H1 (cell line): Measurements from ENCODE around the gene EPS8L1. TPM values are rescaled to one million over a fixed set of nuclear protein-coding genes. Genes with fewer than 3 reads are reported as not detected.

Experiments
- CTCF ChIA-PET: fragments of 300-600 bp; sonication (Branson Sonifier 250); formaldehyde crosslinking; loops from one replicate; lab custom pipeline; 2021; ENCODE audit not compliant: partially characterized antibody; lab: Charles Lee
- POLR2A ChIA-PET: fragments of 300-600 bp; sonication (Branson Sonifier 250); formaldehyde crosslinking; loops from one replicate; lab custom pipeline; 2021; ENCODE audit warnings: inconsistent platforms; ENCODE audit not compliant: partially characterized antibody; lab: Charles Lee
- DNase-seq, 2 experiments: peaks; one replicate each; pipeline versions ENCODE4 v3.0.0 to v3.0.0-alpha.2; 2010 to 2022; ENCODE audit warnings: low spot score in 2 of 2, low read depth in 1 of 2, mixed read lengths in 1 of 2
- FAIRE-seq: peaks from 2 replicates; lab custom pipeline; 2011; peaks lifted over from hg19 to GRCh38; lab: Jason Lieb, UNC
- H2AFZ ChIP-seq: 2 replicates; pipeline ENCODE4 v1.8.1; 2012; ENCODE audit warnings: low read length, inconsistent platforms
- H2AK5ac ChIP-seq: 2 replicates; pipeline ENCODE4 v1.6.1; 2013; ENCODE audit warnings: low read depth, low read length
- H2BK120ac ChIP-seq: replicated peaks from 2 replicates; pipeline ENCODE3; 2013; ENCODE audit warnings: low read depth, low read length, inconsistent platforms
- H2BK12ac ChIP-seq: 2 replicates; pipeline ENCODE4 v1.6.1; 2013; ENCODE audit warnings: low read depth, low read length
- H2BK15ac ChIP-seq: 2 replicates; pipeline ENCODE4 v1.6.1; 2013; ENCODE audit warnings: low read length
- H2BK20ac ChIP-seq: 2 replicates; pipeline ENCODE4 v1.6.1; 2013; ENCODE audit warnings: low read length
- H2BK5ac ChIP-seq: 2 replicates; pipeline ENCODE4 v1.6.1; 2013; ENCODE audit warnings: low read depth, low read length
- H3K14ac ChIP-seq: 2 replicates; pipeline ENCODE4 v1.6.1; 2013; ENCODE audit warnings: inconsistent platforms; ENCODE audit not compliant: insufficient read length
- H3K18ac ChIP-seq: 2 replicates; pipeline ENCODE4 v1.6.1; 2013; ENCODE audit warnings: low read length; ENCODE audit errors: extremely low read depth
- H3K23ac ChIP-seq: 2 replicates; pipeline ENCODE4 v1.6.1; 2013; ENCODE audit warnings: inconsistent platforms; ENCODE audit not compliant: insufficient read length
- H3K23me2 ChIP-seq: 2 replicates; pipeline ENCODE4 v1.6.1; 2013; ENCODE audit warnings: low read depth, low read length
- H3K27ac ChIP-seq: 2 replicates; pipeline ENCODE4 v1.6.1; 2011; ENCODE audit warnings: low read depth, low read length, inconsistent platforms
- H3K27me3 ChIP-seq, 4 experiments: replicated peaks in 1 of 4; 1 replicate in 1 of 4; 2 replicates in 3 of 4; pipeline versions ENCODE4 v1.6.1 to v1.8.1; 2011 to 2013; ENCODE audit warnings: low read length in 3 of 4, mild to moderate bottlenecking in 3 of 4, inconsistent platforms in 2 of 4, mixed read lengths in 2 of 4, moderate library complexity in 1 of 4; ENCODE audit not compliant: control insufficient read depth in 3 of 4, insufficient read depth in 3 of 4; ENCODE audit errors: extremely low read depth in 1 of 4
- H3K36me3 ChIP-seq, 4 experiments: 2 replicates each; pipeline versions ENCODE4 v1.6.1 to v1.8.1; 2011 to 2013; ENCODE audit warnings: mild to moderate bottlenecking in 4 of 4, low read length in 3 of 4, moderate library complexity in 2 of 4, control low read depth in 1 of 4, inconsistent platforms in 1 of 4; ENCODE audit not compliant: insufficient read depth in 4 of 4, control insufficient read depth in 2 of 4
- H3K4ac ChIP-seq: replicated peaks from 2 replicates; pipeline ENCODE3; 2013; ENCODE audit warnings: low read length, low read depth, mixed read lengths, inconsistent platforms; ENCODE audit not compliant: insufficient read length
- H3K4me1 ChIP-seq, 4 experiments: replicated peaks in 1 of 4; 1 replicate in 1 of 4; 2 replicates in 3 of 4; pipeline versions ENCODE4 v1.6.1 to v1.8.1; 2011 to 2013; ENCODE audit warnings: low read length in 3 of 4, inconsistent platforms in 2 of 4, mixed read lengths in 1 of 4; ENCODE audit not compliant: insufficient read depth in 4 of 4, control insufficient read depth in 3 of 4
- H3K4me2 ChIP-seq, 2 experiments: 2 replicates each; pipeline versions ENCODE4 v1.6.1 to v1.8.1; 2011 to 2013; ENCODE audit warnings: low read depth in 2 of 2, low read length in 2 of 2, control low read depth in 1 of 2, inconsistent platforms in 1 of 2, mild to moderate bottlenecking in 1 of 2; ENCODE audit not compliant: insufficient read depth in 1 of 2
- H3K4me3 ChIP-seq, 4 experiments: fragments of 200-600, 300-600 bp in 1 of 4; sonication (generic), shearing (Covaris generic), sonication (Bioruptor Twin) in 1 of 4; 2 replicates each; pipeline versions ENCODE4 v1.5.1 to v1.8.1; 2011 to 2016; ENCODE audit warnings: low read length in 4 of 4, low read depth in 3 of 4, control low read depth in 2 of 4, inconsistent platforms in 2 of 4, mild to moderate bottlenecking in 2 of 4, mixed read lengths in 1 of 4, moderate library complexity in 1 of 4; ENCODE audit not compliant: insufficient read depth in 2 of 4; ENCODE audit errors: extremely low read depth in 1 of 4
- H3K56ac ChIP-seq: replicated peaks from 2 replicates; pipeline ENCODE3; 2013; ENCODE audit warnings: low read depth, mild to moderate bottlenecking, mixed read lengths, low read length, inconsistent platforms; ENCODE audit not compliant: insufficient read length
- H3K79me1 ChIP-seq: 2 replicates; pipeline ENCODE4 v1.6.1; 2013; ENCODE audit warnings: low read depth, low read length, control low read depth
- H3K79me2 ChIP-seq, 2 experiments: 2 replicates each; pipeline versions ENCODE4 v1.6.1 to v1.8.1; 2012 to 2013; ENCODE audit warnings: low read length in 2 of 2, mild to moderate bottlenecking in 2 of 2, inconsistent platforms in 1 of 2; ENCODE audit not compliant: insufficient read depth in 2 of 2, control insufficient read depth in 1 of 2
- H3K9ac ChIP-seq, 4 experiments: replicated peaks in 1 of 4; 1 replicate in 1 of 4; 2 replicates in 3 of 4; pipeline versions ENCODE4 v1.6.1 to v1.8.1; 2011 to 2013; ENCODE audit warnings: low read depth in 3 of 4, low read length in 3 of 4, control low read depth in 2 of 4, mild to moderate bottlenecking in 2 of 4, moderate library complexity in 2 of 4, inconsistent platforms in 1 of 4; ENCODE audit errors: extremely low read depth in 1 of 4
- H3K9me3 ChIP-seq, 2 experiments: 2 replicates each; pipeline versions ENCODE4 v1.6.1 to v1.8.1; 2012 to 2013; ENCODE audit warnings: mild to moderate bottlenecking in 2 of 2, moderate library complexity in 2 of 2, control low read depth in 1 of 2, inconsistent platforms in 1 of 2, low read depth in 1 of 2, low read length in 1 of 2, mixed read lengths in 1 of 2; ENCODE audit not compliant: insufficient read depth in 2 of 2
- H4K20me1 ChIP-seq, 2 experiments: replicated peaks in 1 of 2; 2 replicates each; pipeline versions ENCODE3 to v1.8.1; 2011 to 2013; ENCODE audit warnings: inconsistent platforms in 2 of 2, low read length in 2 of 2, mild to moderate bottlenecking in 1 of 2; ENCODE audit not compliant: insufficient read depth in 2 of 2, control insufficient read depth in 1 of 2
- H4K5ac ChIP-seq: 2 replicates; pipeline ENCODE4 v1.6.1; 2013; ENCODE audit warnings: low read length, low read depth, mixed read lengths, inconsistent platforms; ENCODE audit not compliant: insufficient read length
- H4K8ac ChIP-seq: 2 replicates; pipeline ENCODE4 v1.8.0; 2013; ENCODE audit warnings: mild to moderate bottlenecking, moderate library complexity, low read length, inconsistent platforms; ENCODE audit not compliant: insufficient read depth; ENCODE audit errors: extremely low read depth
- H4K91ac ChIP-seq: replicated peaks from 2 replicates; pipeline ENCODE3; 2013; ENCODE audit warnings: low read length, mixed read lengths, inconsistent platforms; ENCODE audit not compliant: insufficient read length
- BCL11A ChIP-seq, 2 experiments: IDR thresholded peaks; one replicate each; pipeline ENCODE4 v1.6.1; 2011; ENCODE audit warnings: low read depth in 2 of 2, low read length in 2 of 2, mild to moderate bottlenecking in 2 of 2
- BRCA1 ChIP-seq: IDR thresholded peaks from 2 replicates; pipeline ENCODE4 v1.6.1; 2012; ENCODE audit warnings: low read depth, low read length, improper control_type of control experiment
- CEBPB ChIP-seq: IDR thresholded peaks from 2 replicates; pipeline ENCODE4 v1.6.1; 2012; ENCODE audit warnings: low read depth, low read length
- EGR1 ChIP-seq: IDR thresholded peaks from 2 replicates; pipeline ENCODE4 v1.6.1; 2011; ENCODE audit warnings: low read depth, low read length, borderline replicate concordance
- PHF8 ChIP-seq: fragments of 200-600 bp; sonication (generic); conservative IDR thresholded peaks from 2 replicates; pipeline ENCODE4 v1.7.1; 2012; ENCODE audit warnings: low read depth, mild to moderate bottlenecking, inconsistent platforms, low read length, moderate library complexity
- RAD21 ChIP-seq, 2 experiments: IDR thresholded peaks in 1 of 2; conservative IDR thresholded peaks in 1 of 2; 2 replicates each; pipeline ENCODE4 v1.6.1; 2011; ENCODE audit warnings: low read depth in 2 of 2, low read length in 2 of 2, improper control_type of control experiment in 1 of 2, inconsistent platforms in 1 of 2, mild to moderate bottlenecking in 1 of 2, moderate library complexity in 1 of 2
- RFX5 ChIP-seq: IDR thresholded peaks from 2 replicates; pipeline ENCODE4 v1.6.1; 2011; ENCODE audit warnings: low read depth, low read length, improper control_type of control experiment, borderline replicate concordance
- SIRT6 ChIP-seq: IDR thresholded peaks from one replicate; pipeline ENCODE4 v1.7.1; 2012; ENCODE audit warnings: low read length, inconsistent platforms
- TAF7 ChIP-seq: optimal IDR thresholded peaks from 2 replicates; pipeline ENCODE3; 2011; ENCODE audit warnings: low read depth, mild to moderate bottlenecking, inconsistent platforms, low read length, moderate library complexity, borderline replicate concordance
- ZNF274 ChIP-seq: IDR thresholded peaks from 2 replicates; pipeline ENCODE4 v1.7.0; 2012; ENCODE audit warnings: low read length, borderline replicate concordance; ENCODE audit errors: extremely low read depth
- WGBS, 2 experiments: shearing (Covaris generic) in 1 of 2; methylation state at CpG; one replicate each; pipeline versions ENCODE4 v1.1.6 to v1.1.7; 2013 to 2015; ENCODE audit warnings: low lambda C conversion rate in 2 of 2, mixed read lengths in 2 of 2, inconsistent platforms in 1 of 2, low coverage in 1 of 2, missing lambda C conversion rate in 1 of 2; ENCODE audit not compliant: insufficient replicate concordance in 2 of 2, insufficient coverage in 1 of 2, insufficient read length in 1 of 2; ENCODE audit errors: extremely low coverage in 1 of 2, missing lambda C conversion rate in 1 of 2; 5-methylcytosine and 5-hydroxymethylcytosine counted together
- polyA plus RNA-seq, 7 experiments: library from polyadenylated mRNA; depleted of rRNA in 3 of 7; stranded (reverse) in 5 of 7; unstranded in 2 of 7; fragments of >200 nt in 5 of 7; fragments of 200-250 nt in 2 of 7; gene quantifications; 1 replicate in 5 of 7; 2 replicates in 1 of 7; 4 replicates in 1 of 7; pipeline versions ENCODE4 v1.2.1 to v1.2.3, GENCODE V29; 2011 to 2013; ENCODE audit warnings: missing spikeins in 2 of 7, mixed read lengths in 2 of 7
- total RNA-seq: library from RNA; stranded (reverse); fragmentation: NEBNext Ultra II Directional; extraction: Animal tissue kit (Norgen Biotek cat#: 25700); gene quantifications from 2 replicates; pipeline ENCODE4 v1.2.1, GENCODE V29; 2021

Gene EPS8L1
- total and polyA plus RNA-seq, 2 of the 8 experiments (the other 6 are each of a cell fraction or from before 2014, with no cell fraction given): 19.8 to 30.2 TPM

GRCh38 chr19:55048446-55048845, 27.2 kb upstream of the EPS8L1 start:
- peaks cover 7% of the 10 kb centered on the region in 2 experiments for H4K20me1 ChIP-seq
- H4K5ac ChIP-seq: no peak overlapping the region
- H3K9ac ChIP-seq: no peak overlapping the region; a peak in 1 of 7 replicates
- no peak for TF ChIP-seq RFX5
- no peak for TF ChIP-seq ZNF274
- TF ChIP-seq BRCA1: no peak
- TF ChIP-seq RAD21 (IDR thresholded peaks at IDR 0.05 in 1 of 2, conservative IDR thresholded peaks at IDR 0.05 in 1 of 2; ENCODE audit: low read depth in 2 of 2, low read length in 2 of 2): no peak
- no peak for TF ChIP-seq TAF7
- no peak for TF ChIP-seq PHF8
- TF ChIP-seq SIRT6: no peak
- no peak for TF ChIP-seq BCL11A (IDR thresholded peaks at IDR 0.05; ENCODE audit: low read depth in 2 of 2, low read length in 2 of 2)
- no peak for TF ChIP-seq CEBPB
- TF ChIP-seq EGR1: no peak
- H3K27me3 ChIP-seq: no peaks in the 10 kb centered on the region
- no peak overlapping the region for H2BK12ac ChIP-seq
- no peak overlapping the region for H3K23ac ChIP-seq
- H2BK15ac ChIP-seq: no peak overlapping the region
- no peak overlapping the region for H2AFZ ChIP-seq
- no peak overlapping the region for H4K8ac ChIP-seq
- H2AK5ac ChIP-seq: no peak overlapping the region
- H3K79me1 ChIP-seq: peaks cover 2% of the 10 kb centered on the region; the same call in 1 of the 2 replicates
- no peaks in the 10 kb centered on the region; the same call in 1 of the 2 replicates for H3K23me2 ChIP-seq
- H2BK120ac ChIP-seq: no peak overlapping the region
- 97% methylated on average over 15 of the region's 15 CpGs; no CpG with 5 or more reads in 1 of the 2 experiments for WGBS, 2 experiments
- H3K4me2 ChIP-seq: no peak overlapping the region
- H3K14ac ChIP-seq: no peak overlapping the region
- H3K4me1 ChIP-seq: no peaks in the 10 kb centered on the region; a peak in 1 of 7 replicates
- ChIA-PET POLR2A (interaction anchor here (0.5 to 1.6 kb wide), 3 partner anchors 8 to 916 kb away, joined by 3 to 7 read pairs (median 3); partner anchors contain the start of gene GP6), CTCF (interaction anchor here (0.5 kb wide), 1 partner anchor 1101 kb away, joined by 4 read pairs; no protein-coding TSS in a partner anchor)
- DNase-seq (no peak), FAIRE-seq (no peak)
- no peak overlapping the region for H2BK5ac ChIP-seq
- H3K56ac ChIP-seq: no peak overlapping the region
- H3K18ac ChIP-seq: no peak overlapping the region
- no peak overlapping the region for H3K4me3 ChIP-seq
- H2BK20ac ChIP-seq: no peak overlapping the region
- H3K79me2 ChIP-seq: no peaks in the 10 kb centered on the region
- H3K4ac ChIP-seq: no peak overlapping the region
- H3K27ac ChIP-seq: no peak overlapping the region
- peaks cover 10 to 56% (median 30%) of the 10 kb centered on the region in 4 experiments for H3K36me3 ChIP-seq
- H3K9me3 ChIP-seq: no peaks in the 10 kb centered on the region
- H4K91ac ChIP-seq: no peak overlapping the region
